ENCODE measurements around the gene CELA3B.
A peak's percentile ranks its signal among the peaks of the same experiment; 100 is the strongest.
"Not testable (repeated sequence)": the region's sequence is repeated elsewhere in the genome, so short reads cannot be mapped to it uniquely, and the experiment has no call there.

CELA3B gene

GRCh38 chr1:22034834-22035233, 58.0 kb downstream of the CELA3B start:
- peak; percentile 45 for TF ChIP-seq EGR2 (tag by site-specific recombination; IDR thresholded peaks at IDR 0.05; ENCODE audit: low read depth)
- TF ChIP-seq ZFHX2 (tag by site-specific recombination; conservative IDR thresholded peaks at IDR 0.05) = peak; percentile 59; the same call in 1 of the 2 replicates
- H3K27ac ChIP-seq (ENCODE audit: extremely low read depth, low read depth, low read length); CTCF ChIA-PET; H3K9me3 ChIP-seq (ENCODE audit: control insufficient read depth, insufficient read depth, low read depth, low read length); H3K4me3 ChIP-seq (ENCODE audit: low read depth, low read length); H3K4me1 ChIP-seq (ENCODE audit: control insufficient read depth, insufficient read depth, low read length): not testable (repeated sequence)
- H3K36me3 ChIP-seq (ENCODE audit: control insufficient read depth in 2 of 2, insufficient read depth in 1 of 2, low read length in 2 of 2) = peaks cover 0 to 12% of the 10 kb centered on the region in 2 experiments; a peak in 1 of 3 replicates
- POLR2A ChIA-PET = interaction anchor here (1.3 to 1.6 kb wide), 2 partner anchors 10 to 18 kb away, joined by 4 to 9 read pairs; partner anchors contain the start of gene CDC42

GRCh38 chr1:22037520-22037919, 60.7 kb downstream of the CELA3B start:
- Histone ChIP-seq H3K9me3 (ENCODE audit: control insufficient read depth, insufficient read depth, low read depth, low read length) (no peaks in the 10 kb centered on the region), H3K36me3 (ENCODE audit: control insufficient read depth in 2 of 2, insufficient read depth in 1 of 2, low read length in 2 of 2) (no peaks in the 10 kb centered on the region), H3K4me1 (ENCODE audit: control insufficient read depth, insufficient read depth, low read length) (no peaks in the 10 kb centered on the region; the same call in 1 of the 2 replicates), H3K4me3 (ENCODE audit: low read depth, low read length) (no peak overlapping the region), H3K27ac (ENCODE audit: extremely low read depth, low read depth, low read length) (no peak overlapping the region)
- POLR2A ChIA-PET = interaction anchor here (1.0 kb wide), 1 partner anchor 12 kb away, joined by 5 read pairs; no protein-coding TSS in a partner anchor
- CTCF ChIA-PET = interaction anchor here (0.6 kb wide), 1 partner anchor 178 kb away, joined by 3 read pairs; no protein-coding TSS in a partner anchor
- TF ChIP-seq ZNF704 (tag by site-specific recombination; IDR thresholded peaks at IDR 0.05) (no peak), ZFP41 (tag by site-specific recombination; IDR thresholded peaks at IDR 0.05; ENCODE audit: borderline replicate concordance) (no peak), ZNF398 (tag by site-specific recombination; IDR thresholded peaks at IDR 0.05) (no peak)

GRCh38 chr1:22038036-22038435, 61.2 kb downstream of the CELA3B start:
- H3K4me1 ChIP-seq (ENCODE audit: control insufficient read depth, insufficient read depth, low read length) = no peaks in the 10 kb centered on the region; the same call in 1 of the 2 replicates
- H3K36me3 ChIP-seq (ENCODE audit: control insufficient read depth in 2 of 2, insufficient read depth in 1 of 2, low read length in 2 of 2) = no peaks in the 10 kb centered on the region
- H3K4me3 ChIP-seq (ENCODE audit: low read depth, low read length) = no peak overlapping the region
- TF ChIP-seq KLF7 (tag by site-specific recombination; IDR thresholded peaks at IDR 0.05; ENCODE audit: borderline replicate concordance) (no peak), ZBTB48 (tag by site-specific recombination; IDR thresholded peaks at IDR 0.05) (no peak; the same call in 1 of the 2 replicates), ZNF311 (tag by site-specific recombination; IDR thresholded peaks at IDR 0.05; ENCODE audit: borderline replicate concordance) (no peak), EGR2 (tag by site-specific recombination; IDR thresholded peaks at IDR 0.05; ENCODE audit: low read depth) (peak; percentile 42; the same call in 1 of the 2 replicates), ZFHX2 (tag by site-specific recombination; conservative IDR thresholded peaks at IDR 0.05) (peak; percentile 57; the same call in 1 of the 2 replicates), ZNF549 (tag by site-specific recombination; IDR thresholded peaks at IDR 0.05) (peak; percentile 92), PRDM2 (tag by site-specific recombination; IDR thresholded peaks at IDR 0.05; ENCODE audit: borderline replicate concordance) (no peak)
- H3K27ac ChIP-seq (ENCODE audit: extremely low read depth, low read depth, low read length) = no peak overlapping the region
- POLR2A ChIA-PET = interaction anchor here (1.0 kb wide), 1 partner anchor 13 kb away, joined by 5 read pairs; no protein-coding TSS in a partner anchor
- CTCF ChIA-PET = interaction anchor here (0.6 kb wide), 2 partner anchors 40 to 178 kb away, joined by 3 read pairs; no protein-coding TSS in a partner anchor
- H3K9me3 ChIP-seq (ENCODE audit: control insufficient read depth, insufficient read depth, low read depth, low read length) = no peaks in the 10 kb centered on the region

Measured in HEK293 (cell line).